Measurements from ENCODE around the gene CACNA2D3. TPM values are rescaled to one million over a fixed set of nuclear protein-coding genes. Genes with fewer than 3 reads are reported as not detected.

CACNA2D3 gene
- total and polyA plus RNA-seq, 4 donors: 0.38 to 2.5 (median 1.1) TPM

DNA sequence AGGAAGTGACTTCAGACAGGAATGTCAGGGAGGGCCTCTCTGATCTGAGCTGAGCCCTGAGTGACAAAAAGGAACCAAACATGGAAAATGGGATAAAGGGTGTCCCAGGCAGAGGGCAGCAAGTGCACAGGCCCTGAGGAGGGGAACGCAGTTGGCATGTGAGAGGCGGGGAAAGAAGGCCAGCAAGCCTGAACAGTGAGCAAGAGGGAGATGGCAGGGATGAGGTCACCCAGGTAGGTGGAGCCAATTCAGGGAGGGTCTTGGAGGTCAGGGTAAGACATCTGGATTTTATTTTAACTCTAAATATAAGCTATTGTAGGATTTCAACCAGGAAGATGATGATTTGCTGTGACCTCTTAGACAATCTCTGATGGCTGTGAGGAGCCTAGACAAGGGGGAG lies 637.8 kb downstream of the CACNA2D3 start:
- Histone ChIP-seq H3K9ac (ENCODE audit: insufficient read depth in 1 of 2, low read length in 2 of 2) (no peak overlapping the region), H3K27me3 (ENCODE audit: control insufficient read depth in 3 of 3, insufficient read depth in 3 of 3, low read length in 2 of 3) (no peaks in the 10 kb centered on the region), H3K4me3 (no peak overlapping the region), H3K36me3 (ENCODE audit: control insufficient read depth in 4 of 4, insufficient read depth in 4 of 4, low read length in 4 of 4) (no peaks in the 10 kb centered on the region), H3K9me3 (ENCODE audit: control insufficient read depth in 4 of 4, insufficient read depth in 3 of 4, low read length in 3 of 4) (peaks cover 0 to 2% (median 0%) of the 10 kb centered on the region in 4 donors), H3K27ac (ENCODE audit: low read depth in 1 of 2, low read length in 1 of 2) (no peak overlapping the region), H3K4me1 (ENCODE audit: control insufficient read depth in 5 of 5, insufficient read depth in 5 of 5, low read length in 5 of 5) (peaks cover 0 to 4% (median 0%) of the 10 kb centered on the region in 5 donors)
- ATAC-seq (ENCODE audit: insufficient read depth, low FRiP score) (no peak), DNase-seq (no peak)
- WGBS, 2 donors: 91 to 92% methylated on average over 2 of the region's 2 CpGs
- TF ChIP-seq CTCF (IDR thresholded peaks at IDR 0.05; ENCODE audit: control extremely low read depth, extremely low read depth): no peak

- H3K4me3 ChIP-seq: no peak overlapping the region
- ATAC-seq (ENCODE audit: insufficient read depth, low FRiP score) (no peak), DNase-seq (no peak)
- WGBS, 2 donors: 60 to 63% methylated on average over 1 of the region's 1 CpG
- H3K9ac ChIP-seq (ENCODE audit: insufficient read depth in 1 of 2, low read length in 2 of 2): no peak overlapping the region
- peaks cover 0 to 2% (median 0%) of the 10 kb centered on the region in 4 donors for H3K9me3 ChIP-seq (ENCODE audit: control insufficient read depth in 4 of 4, insufficient read depth in 3 of 4, low read length in 3 of 4)
- H3K36me3 ChIP-seq (ENCODE audit: control insufficient read depth in 4 of 4, insufficient read depth in 4 of 4, low read length in 4 of 4): no peaks in the 10 kb centered on the region
- TF ChIP-seq CTCF (IDR thresholded peaks at IDR 0.05; ENCODE audit: control extremely low read depth, extremely low read depth): no peak
- no peaks in the 10 kb centered on the region for H3K4me1 ChIP-seq (ENCODE audit: control insufficient read depth in 5 of 5, insufficient read depth in 5 of 5, low read length in 5 of 5)
- no peak overlapping the region for H3K27ac ChIP-seq (ENCODE audit: low read depth in 1 of 2, low read length in 1 of 2)
- H3K27me3 ChIP-seq (ENCODE audit: control insufficient read depth in 3 of 3, insufficient read depth in 3 of 3, low read length in 2 of 3): no peaks in the 10 kb centered on the region
Observed at GRCh38 chr3:54761637-54762036, 639.3 kb downstream of the CACNA2D3 start.

DNA sequence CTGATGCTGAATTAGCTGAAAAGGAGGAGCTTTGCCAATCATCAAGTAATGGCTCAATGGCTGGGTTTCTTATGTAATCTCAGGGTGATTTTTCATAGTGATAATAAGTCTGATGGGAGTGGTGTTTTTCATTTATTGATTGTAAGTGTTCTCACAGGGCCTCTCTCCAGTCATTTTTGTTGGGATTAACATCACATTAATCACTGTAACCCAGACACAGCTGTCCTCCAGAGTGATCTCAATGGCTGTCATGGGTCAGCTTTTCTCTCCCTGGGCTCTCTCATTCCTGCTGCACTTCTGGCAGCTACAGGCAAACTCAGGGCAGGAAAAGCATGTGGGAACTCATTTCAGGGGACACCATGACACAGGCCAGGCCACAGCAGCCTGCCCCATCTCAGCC lies 642.6 kb downstream of the CACNA2D3 start:
- Histone ChIP-seq H3K27me3 (ENCODE audit: control insufficient read depth in 3 of 3, insufficient read depth in 3 of 3, low read length in 2 of 3) (peaks cover 0 to 3% (median 0%) of the 10 kb centered on the region in 3 donors), H3K4me3 (no peak overlapping the region), H3K27ac (ENCODE audit: low read depth in 1 of 2, low read length in 1 of 2) (no peak overlapping the region), H3K9me3 (ENCODE audit: control insufficient read depth in 4 of 4, insufficient read depth in 3 of 4, low read length in 3 of 4) (peaks cover 0 to 2% (median 0%) of the 10 kb centered on the region in 4 donors), H3K4me1 (ENCODE audit: control insufficient read depth in 5 of 5, insufficient read depth in 5 of 5, low read length in 5 of 5) (no peaks in the 10 kb centered on the region), H3K9ac (ENCODE audit: insufficient read depth in 1 of 2, low read length in 2 of 2) (no peak overlapping the region), H3K36me3 (ENCODE audit: control insufficient read depth in 4 of 4, insufficient read depth in 4 of 4, low read length in 4 of 4) (no peaks in the 10 kb centered on the region)
- ATAC-seq (ENCODE audit: insufficient read depth, low FRiP score) (no peak), DNase-seq (no peak)
- TF ChIP-seq CTCF (IDR thresholded peaks at IDR 0.05; ENCODE audit: control extremely low read depth, extremely low read depth): no peak

DNA sequence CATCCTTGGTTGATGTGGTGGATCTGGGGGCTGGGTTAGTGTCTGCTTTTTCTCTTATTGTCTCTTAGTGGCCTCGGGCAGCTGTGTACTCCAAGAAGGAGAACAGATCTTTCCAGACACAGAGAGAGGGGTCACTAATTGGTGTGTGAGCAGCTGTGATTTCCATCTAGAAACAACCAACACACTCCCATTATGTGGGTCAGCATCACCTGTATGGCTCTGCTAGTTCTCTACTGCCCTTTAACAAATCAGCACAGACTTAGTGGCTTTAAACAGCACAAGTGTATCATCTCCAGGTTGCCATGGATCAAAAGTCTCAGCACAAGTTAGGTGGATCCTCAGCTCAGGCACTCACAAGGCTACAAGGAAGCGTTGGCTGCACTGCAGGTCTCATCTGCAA lies 648.7 kb downstream of the CACNA2D3 start:
- no peak for TF ChIP-seq CTCF (IDR thresholded peaks at IDR 0.05; ENCODE audit: control extremely low read depth, extremely low read depth)
- Histone ChIP-seq H3K4me1 (ENCODE audit: control insufficient read depth in 5 of 5, insufficient read depth in 5 of 5, low read length in 5 of 5) (no peaks in the 10 kb centered on the region), H3K27me3 (ENCODE audit: control insufficient read depth in 3 of 3, insufficient read depth in 3 of 3, low read length in 2 of 3) (peaks cover 0 to 6% (median 3%) of the 10 kb centered on the region in 3 donors), H3K4me3 (no peak overlapping the region), H3K27ac (ENCODE audit: low read depth in 1 of 2, low read length in 1 of 2) (no peak overlapping the region), H3K9ac (ENCODE audit: insufficient read depth in 1 of 2, low read length in 2 of 2) (no peak overlapping the region), H3K36me3 (ENCODE audit: control insufficient read depth in 4 of 4, insufficient read depth in 4 of 4, low read length in 4 of 4) (no peaks in the 10 kb centered on the region), H3K9me3 (ENCODE audit: control insufficient read depth in 4 of 4, insufficient read depth in 3 of 4, low read length in 3 of 4) (no peaks in the 10 kb centered on the region)
- WGBS, 2 donors: 73 to 76% methylated on average over 2 of the region's 2 CpGs
- ATAC-seq (ENCODE audit: insufficient read depth, low FRiP score): no peak
- no peak for DNase-seq
